HG02981 (cell line): ENCODE data around the gene SUCLG2.

Experiments used
- ATAC-seq: cut with Tn5 transposase; IDR thresholded peaks from one replicate; pipeline ENCODE4 v1.9.1; 2021; ENCODE audit warnings: mild to moderate bottlenecking, moderate library complexity; ENCODE audit not compliant: unreplicated experiment

Gene SUCLG2

GRCh38 chr3:67518236-67518635, 136.2 kb downstream of the SUCLG2 start:
- no peak for ATAC-seq

DNA sequence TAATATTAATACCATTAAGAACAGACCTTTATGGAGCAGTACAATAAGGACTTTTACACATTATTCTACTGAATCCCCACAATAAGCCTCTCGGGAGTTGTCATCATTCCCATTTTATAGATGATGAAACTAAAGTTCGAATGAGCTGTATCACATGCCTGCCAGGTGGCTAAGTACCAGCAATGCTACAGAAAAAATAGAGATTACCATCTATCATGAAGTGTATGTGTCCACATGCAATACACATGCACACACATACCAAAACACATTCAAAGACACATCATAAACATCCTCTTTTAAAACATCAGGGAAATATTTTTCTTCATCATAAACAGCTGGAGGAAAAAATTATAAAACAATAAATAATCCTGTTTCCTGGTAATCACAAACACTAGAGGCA, 136.6 kb downstream of the SUCLG2 start:
- no peak for ATAC-seq

- no peak for ATAC-seq
Observed at GRCh38 chr3:67516496-67516895, 137.9 kb downstream of the SUCLG2 start.

DNA sequence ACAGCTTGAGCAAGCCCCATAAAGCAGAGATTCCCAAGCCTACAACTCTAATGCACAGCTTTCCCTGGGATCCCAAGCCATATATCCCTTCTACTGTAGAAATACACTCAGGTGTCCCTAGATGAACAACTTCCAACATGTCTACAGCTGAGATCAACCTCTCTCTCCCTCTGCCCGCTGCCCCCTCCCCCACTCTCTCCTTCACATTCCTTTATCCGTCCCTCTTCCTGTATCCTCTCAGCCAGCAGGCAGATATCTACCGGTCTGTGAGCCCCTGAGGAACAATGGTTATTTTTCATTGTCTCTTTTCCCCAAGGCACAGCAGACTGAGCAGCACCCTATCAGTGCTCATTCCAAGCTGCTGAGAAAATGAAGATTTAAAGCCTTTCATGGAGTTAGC, 138.6 kb downstream of the SUCLG2 start:
- ATAC-seq = no peak

DNA sequence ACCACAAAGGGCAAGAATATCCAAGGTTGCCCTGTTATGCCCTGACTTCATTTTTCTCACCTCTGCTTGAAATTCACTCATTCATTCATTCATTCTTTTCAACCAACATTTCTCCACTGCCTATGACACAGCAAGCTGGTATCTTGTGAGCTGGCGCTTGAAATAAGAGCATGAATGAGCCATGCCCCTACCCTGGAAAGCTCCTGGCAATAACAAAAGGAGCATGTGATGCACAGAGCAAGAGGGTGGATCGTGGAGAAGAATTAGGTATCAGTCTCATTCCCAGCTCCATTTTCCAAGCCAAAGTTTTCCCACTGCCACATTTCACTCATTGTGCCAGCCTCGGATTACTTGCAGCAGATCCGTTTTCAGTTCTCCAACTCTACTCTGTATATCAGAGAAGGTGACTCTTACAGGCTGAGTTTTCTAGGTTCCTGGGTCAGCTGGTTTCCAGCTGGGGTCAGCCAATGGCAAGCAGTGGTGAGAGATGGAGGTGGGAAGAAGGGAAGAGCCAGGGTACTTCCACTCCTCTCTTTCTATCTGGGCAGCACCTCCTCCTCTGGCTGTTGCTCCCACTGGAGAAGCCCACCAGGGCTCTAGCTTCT, 144.8 kb downstream of the SUCLG2 start:
- no peak for ATAC-seq

DNA sequence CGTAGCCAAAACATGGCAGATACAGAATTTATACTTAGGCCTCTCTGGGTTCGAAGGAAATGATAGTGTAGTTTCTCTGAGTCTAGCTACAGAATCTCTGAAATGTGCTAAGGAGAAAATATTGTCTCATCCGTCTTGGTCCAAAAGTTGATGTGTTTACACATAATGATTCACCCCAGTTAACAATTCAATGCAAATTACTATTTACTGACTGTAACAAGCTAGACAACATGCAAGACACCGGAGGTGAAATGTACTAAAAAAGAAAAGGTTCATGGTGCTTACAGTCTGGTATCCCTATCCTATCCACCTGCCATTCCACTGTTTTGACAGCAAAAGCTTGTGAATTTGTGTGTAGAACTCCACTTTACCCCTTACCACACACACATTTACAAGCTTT, 146.8 kb downstream of the SUCLG2 start:
- ATAC-seq = no peak

GRCh38 chr3:67500709-67501108, 153.7 kb downstream of the SUCLG2 start:
- ATAC-seq = no peak

DNA sequence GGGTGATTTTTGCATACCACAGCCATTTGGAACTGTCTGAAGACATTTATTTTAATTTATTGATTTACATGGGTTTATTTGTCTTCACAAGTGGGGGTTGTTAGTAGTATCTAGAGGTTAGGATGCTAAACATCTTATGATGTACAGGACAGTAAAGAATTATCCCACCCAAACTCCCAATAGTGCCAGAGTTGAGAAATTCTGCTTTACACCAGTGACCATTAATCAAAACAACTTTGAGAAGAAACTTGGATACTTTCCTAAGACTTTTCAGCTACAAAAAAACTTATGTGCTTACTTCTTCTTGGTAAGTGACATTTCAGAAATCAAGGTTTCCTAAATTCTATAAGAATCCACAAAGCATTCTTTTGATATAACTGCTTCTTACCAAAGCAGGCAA, 156.7 kb downstream of the SUCLG2 start:
- ATAC-seq = no peak

- no peak for ATAC-seq
Observed at GRCh38 chr3:67495751-67496150, 158.7 kb downstream of the SUCLG2 start.

DNA sequence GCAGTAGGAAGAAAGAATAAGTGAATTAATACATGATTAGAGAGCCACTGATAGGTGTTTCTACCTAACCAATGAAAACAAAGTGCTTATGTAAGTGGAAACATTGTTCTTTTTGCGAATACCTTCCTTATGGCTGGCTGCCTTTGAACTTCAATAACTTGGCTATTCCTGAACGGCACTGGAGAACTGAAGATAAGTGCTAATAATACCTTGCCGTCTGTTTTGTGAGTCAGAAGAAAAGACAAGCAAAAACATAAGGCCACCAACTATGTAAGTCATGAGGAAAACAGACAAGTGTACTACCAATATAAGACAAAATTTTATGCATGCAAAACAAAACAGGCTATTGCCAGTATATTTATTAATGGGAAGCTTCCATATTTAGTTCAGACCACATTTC, 160.6 kb downstream of the SUCLG2 start:
- ATAC-seq = no peak

GRCh38 chr3:67490658-67491057, 163.8 kb downstream of the SUCLG2 start:
- ATAC-seq = no peak

- ATAC-seq = no peak
Observed at GRCh38 chr3:67489816-67490215, 164.6 kb downstream of the SUCLG2 start.

- no peak for ATAC-seq
Observed at GRCh38 chr3:67487564-67488114, 166.8 kb downstream of the SUCLG2 start.

DNA sequence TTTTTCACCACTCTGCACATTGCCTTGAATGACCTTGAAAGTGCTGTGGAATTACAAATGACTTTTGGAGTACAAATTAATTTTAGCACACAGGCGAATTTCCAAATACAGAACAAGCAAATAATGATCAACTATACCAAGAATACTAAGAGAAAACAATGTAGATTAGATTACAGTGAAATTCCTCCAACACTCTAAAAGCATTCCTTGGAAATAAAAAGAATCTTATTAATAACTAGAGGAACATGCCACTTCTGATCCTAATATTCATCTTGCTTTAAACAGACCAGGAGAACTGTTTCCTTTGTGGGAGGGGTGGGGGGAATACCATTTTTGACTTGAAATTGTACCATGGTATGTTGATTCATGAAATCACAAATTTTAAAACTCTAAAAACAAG, 167.5 kb downstream of the SUCLG2 start:
- ATAC-seq = no peak

DNA sequence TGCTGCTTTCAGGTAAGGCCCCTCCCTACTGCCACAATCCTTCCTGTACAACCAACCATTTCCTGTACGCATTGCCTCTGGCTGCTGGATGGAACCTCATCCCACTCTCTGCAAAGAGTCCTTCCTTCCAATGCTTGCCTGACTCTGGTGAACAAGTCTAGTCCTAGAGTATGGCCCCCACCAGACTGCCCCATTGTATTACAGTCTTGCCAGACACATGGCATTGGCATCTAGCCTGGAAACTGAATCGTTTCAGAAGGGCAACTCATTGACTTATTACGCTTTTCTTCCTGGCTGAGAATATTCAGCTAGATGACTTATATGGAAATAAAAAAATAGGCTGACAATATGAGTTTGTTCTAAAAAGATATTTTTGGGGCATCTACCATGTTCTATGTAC, 170.3 kb downstream of the SUCLG2 start:
- ATAC-seq = no peak

DNA sequence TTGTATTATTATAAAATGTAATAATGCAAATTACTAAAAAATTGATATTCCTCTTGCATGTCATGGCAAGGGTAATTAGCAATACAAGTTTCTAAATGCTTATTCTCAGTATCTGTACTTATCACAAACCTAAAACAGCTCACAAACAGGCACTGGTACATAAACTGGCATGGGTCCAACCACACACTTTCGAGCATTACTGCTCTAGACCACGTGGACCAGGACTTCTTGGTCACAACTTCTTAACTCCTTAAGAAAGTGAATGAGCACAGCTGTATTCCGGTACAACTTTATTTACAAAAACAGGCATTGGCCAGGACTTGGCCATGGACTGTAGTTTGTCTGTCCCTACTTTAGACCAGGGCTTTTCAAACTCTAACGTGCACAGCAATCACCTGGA, 173.3 kb downstream of the SUCLG2 start:
- ATAC-seq = no peak

DNA sequence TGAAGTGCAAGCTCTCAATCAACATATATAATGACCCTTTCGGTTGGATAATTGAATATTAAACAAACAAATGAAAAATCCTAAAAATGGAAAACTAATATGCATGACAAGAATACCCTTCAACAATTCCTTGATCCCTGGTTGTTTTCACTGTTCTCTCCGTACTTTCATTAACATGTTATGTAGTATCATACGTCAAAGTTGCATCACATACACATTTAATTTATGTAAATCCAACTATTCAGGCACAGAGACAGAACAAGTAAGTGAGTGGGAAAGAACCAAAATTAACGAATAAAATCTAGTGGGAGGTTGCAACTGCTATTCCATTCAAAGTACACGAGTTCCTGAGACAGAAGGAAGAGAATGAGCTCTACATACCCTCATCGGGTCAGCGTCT, 176.0 kb downstream of the SUCLG2 start:
- no peak for ATAC-seq

DNA sequence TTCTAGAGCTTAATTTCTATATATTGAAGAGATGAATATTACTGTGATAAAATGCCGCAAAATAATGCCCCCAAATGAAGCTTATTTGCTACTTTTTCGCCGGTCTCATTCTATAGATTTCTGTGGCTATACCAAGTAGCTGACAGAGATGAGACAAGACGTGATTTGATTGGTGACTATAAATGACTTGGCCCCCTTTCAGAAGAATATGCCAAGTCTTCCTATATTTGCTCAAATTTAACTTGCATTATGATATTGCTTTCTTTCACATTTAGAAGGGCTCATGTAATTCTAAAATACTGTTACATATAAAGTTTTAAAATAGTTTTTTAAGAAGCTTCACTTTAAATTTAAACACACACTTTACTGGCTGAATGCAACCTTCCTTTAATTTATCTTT, 180.1 kb downstream of the SUCLG2 start:
- no peak for ATAC-seq

GRCh38 chr3:67472674-67473201, 181.7 kb downstream of the SUCLG2 start:
- ATAC-seq = no peak

DNA sequence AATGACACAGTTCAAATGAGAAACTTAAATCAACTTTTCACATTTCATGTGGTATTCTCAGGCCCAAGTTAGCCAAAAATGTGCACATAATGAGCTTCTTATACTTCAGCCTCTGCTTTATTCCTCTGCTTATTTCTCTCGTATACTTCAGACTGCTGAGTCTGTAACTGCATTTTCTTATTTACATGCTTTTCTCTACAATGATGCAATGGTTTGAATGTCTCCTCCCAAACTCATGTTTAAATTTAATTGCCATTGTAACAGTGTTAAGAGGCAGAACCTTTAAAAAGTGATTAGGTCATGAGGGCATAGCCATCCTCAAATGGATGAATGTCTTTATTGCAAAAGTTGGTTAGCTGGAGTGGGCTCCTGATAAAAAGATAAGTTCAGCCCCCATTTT, 184.2 kb downstream of the SUCLG2 start:
- no peak for ATAC-seq

- no peak for ATAC-seq
Observed at GRCh38 chr3:67468511-67468910, 185.9 kb downstream of the SUCLG2 start.

- no peak for ATAC-seq
Observed at GRCh38 chr3:67463656-67464055, 190.8 kb downstream of the SUCLG2 start.

GRCh38 chr3:67462187-67462586, 192.2 kb downstream of the SUCLG2 start:
- no peak for ATAC-seq
